GM18867 (cell line): ENCODE results near the gene TSHZ3.

ENCODE experiments used
- ATAC-seq: cut with Tn5 transposase; IDR thresholded peaks from one replicate; pipeline ENCODE4 v1.9.1; 2021; ENCODE audit warnings: mild to moderate bottlenecking, moderate library complexity; ENCODE audit not compliant: unreplicated experiment

TSHZ3 gene

DNA sequence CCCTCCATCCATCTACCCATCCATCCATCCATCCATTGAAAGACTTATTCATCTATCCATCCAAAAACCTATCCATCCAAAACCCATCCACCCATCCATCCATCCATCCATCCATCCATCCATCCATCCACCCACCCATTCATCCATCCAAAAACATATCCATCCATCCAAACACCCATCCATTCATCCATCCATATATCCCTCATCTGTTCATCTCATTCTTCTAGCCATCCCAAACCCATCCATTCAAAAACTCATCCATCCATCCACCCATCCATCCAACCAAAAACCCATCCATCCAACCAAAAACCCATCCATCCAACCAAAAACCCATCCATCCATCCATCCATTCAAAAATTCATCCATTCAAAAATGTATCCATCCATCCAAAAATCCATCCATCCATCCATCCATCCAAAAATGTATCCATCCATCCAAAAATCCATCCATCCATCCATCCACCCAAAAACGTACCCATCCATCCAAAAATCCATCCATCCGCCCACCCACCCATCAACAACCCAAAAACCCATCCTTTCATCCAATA is 56.5 kb downstream of the TSHZ3 start:
- no peak for ATAC-seq

DNA sequence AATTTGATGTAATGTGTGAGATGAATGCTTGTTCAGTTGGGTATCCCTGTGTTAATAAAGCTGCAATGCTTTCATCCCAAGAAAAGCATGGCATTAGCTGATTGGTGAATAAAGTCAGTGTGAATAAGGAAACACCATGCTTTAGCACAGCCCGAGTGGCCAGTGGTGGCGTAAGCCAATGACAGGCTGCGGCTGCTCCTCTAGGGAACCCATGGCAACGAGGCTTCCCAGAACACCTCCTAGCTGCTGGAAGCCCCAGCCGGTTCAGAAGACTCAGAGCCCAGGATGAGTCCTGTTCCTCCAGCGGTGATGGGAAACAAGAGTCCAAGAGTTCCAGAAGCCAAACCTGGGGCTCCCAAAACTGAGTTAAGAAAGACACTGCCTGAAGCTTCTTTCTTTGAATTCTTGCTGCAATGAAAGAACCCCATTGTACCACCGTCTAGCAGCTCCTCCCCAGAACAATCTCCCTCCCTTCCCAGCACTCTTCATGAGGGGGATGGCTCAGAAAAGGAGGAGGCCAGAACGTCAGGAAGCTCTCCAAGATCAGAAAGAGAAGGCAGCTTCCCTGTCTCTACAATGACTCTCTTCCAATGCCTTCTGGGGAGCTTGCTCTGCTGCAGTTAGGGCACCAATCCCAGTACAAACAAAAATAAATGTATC is 58.2 kb downstream of the TSHZ3 start:
- ATAC-seq, result no peak

GRCh38 chr19:31289976-31290375 is 59.3 kb downstream of the TSHZ3 start:
- ATAC-seq, result no peak

DNA sequence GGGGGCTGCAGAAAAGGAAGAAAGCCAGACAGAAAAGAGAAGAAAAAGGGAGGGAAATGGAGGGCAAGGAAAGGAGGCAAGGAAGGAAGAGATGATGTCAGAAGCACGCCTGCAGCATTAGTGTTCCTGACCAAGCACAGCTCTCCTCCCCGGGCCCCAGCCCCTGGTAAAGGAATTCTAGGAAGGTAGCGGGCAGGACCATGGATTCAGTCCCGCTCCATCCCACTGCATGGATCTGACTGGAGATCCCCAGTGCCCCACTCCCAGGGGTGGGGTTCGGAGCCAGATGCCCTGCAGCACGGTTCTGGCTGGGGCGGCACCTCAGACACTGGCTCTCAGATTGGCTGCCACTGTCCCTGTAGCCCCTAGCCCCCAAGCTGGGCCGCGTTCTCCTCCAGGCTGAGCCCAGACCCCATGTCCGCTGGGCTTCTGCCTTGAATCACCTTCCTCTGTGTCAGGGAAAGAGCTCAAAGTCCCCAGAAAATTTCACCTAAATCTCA is 59.8 kb downstream of the TSHZ3 start:
- no peak for ATAC-seq

GRCh38 chr19:31286491-31286890 is 62.7 kb downstream of the TSHZ3 start:
- no peak for ATAC-seq

DNA sequence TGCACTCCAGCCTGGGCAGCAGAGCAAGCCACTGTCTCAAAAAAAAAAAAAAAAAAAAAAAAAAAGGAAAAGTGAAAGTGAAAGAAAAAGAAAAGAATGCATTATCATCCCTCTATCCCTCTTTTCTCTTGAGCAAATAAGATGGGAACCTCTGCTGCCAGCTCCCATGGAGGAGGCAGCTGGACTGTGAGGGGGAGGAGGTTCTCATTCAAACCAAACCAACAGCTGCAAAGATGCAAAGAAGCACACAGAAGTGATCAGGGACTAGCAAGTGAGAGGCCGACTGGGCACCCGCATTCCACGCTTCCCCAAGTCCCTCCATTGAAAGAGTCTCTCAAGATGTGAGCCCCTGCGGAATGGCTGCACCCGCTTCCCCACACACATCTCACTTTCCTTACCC is 63.5 kb downstream of the TSHZ3 start:
- ATAC-seq, result no peak

- ATAC-seq, result no peak
Measured at GRCh38 chr19:31284621-31285020, 64.6 kb downstream of the TSHZ3 start.

GRCh38 chr19:31283701-31284100 is 65.5 kb downstream of the TSHZ3 start:
- ATAC-seq, result no peak

DNA sequence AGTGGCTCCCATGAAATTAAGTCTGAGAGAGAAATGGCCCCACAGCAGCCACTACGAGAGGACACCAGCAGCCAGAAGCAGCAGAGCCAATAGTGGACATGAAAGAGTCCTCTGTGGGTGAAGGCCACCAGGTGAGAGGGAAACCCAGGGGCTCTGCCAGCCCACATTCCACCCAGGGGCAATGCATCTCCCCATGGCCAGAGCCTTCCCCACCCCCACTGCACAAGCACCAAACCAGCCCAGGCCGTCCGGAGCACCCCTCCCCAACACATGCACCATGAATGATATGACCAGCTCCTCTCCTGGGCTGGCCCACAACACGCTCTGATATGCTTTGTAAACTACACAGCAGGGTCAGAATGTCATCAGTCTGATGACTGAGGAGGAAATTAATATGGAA is 66.9 kb downstream of the TSHZ3 start:
- no peak for ATAC-seq

- ATAC-seq, result no peak
Measured at GRCh38 chr19:31280287-31281006, 68.8 kb downstream of the TSHZ3 start.

DNA sequence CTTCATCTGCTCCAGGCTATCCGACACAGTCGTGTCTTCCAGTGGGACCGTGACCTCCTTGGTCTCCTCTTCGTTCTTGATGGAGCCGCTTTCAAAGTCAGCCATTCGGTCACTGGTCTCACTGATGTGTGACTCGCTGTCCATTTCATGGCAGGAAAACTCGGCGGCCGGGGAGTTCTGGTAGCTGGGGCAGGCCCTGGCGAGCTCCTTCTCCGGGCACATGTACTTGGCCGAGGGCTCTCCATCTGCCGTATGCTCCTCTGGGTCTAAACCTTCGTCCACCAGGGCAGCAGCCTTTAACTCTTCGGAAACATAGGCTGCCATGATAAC is 69.8 kb downstream of the TSHZ3 start:
- ATAC-seq, result no peak

DNA sequence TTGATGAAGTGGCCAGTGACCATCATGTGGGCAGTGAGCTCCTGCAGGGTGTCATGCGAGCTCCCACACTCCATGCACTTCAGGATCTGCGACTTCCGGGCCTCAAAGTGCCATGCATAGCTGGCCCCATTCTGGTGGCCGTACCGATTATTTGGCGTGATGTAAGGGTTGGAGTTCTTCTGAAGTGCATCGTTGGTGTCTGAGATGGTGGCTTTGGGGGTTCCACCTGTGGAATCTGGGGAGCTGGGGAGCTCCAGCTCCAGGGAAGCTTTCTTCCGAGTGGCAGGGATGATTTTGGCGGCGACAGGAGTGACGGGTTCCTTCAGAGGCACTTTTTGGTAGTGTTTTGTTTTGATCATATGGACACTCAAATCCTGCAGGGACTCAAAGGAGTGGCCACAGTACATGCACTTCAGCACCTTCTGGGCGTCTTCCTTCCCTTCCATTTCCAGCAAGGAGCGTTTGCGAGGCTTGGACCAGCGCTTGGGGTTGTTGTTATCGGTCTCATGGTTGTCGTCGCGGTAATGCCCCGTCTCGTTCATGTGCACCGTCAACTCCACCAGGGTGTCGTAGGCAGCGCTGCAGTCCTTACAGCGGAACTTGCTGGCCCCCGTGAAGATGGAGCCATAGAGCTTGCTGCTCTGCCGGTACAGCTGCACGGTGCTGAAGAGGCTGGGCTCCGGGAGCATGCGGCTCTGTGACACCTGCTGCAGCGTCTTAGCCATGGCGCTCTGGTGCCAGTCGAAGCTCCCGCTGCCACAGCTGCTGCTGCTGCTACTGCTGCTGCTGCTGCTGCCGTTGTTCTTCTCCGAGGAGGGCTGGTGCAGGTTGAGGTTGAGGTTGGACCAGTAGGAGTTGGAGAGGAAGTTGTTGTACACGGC is 70.4 kb downstream of the TSHZ3 start:
- ATAC-seq, result no peak

GRCh38 chr19:31277516-31277915 is 71.7 kb downstream of the TSHZ3 start:
- no peak for ATAC-seq

GRCh38 chr19:31276831-31277230 is 72.4 kb downstream of the TSHZ3 start:
- ATAC-seq, result no peak

DNA sequence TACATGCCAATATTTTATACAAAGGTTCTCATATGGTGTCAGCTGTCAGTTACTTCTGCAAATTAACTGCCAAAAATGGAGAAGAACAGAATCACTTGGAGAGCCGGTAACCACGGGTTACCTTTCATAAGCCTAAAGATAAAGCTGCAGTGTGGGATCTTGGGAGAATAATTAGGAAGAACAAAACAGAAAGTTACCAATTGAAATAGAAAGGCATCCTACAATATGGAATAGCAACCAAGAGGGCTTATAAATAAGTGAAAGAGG is 74.2 kb downstream of the TSHZ3 start:
- no peak for ATAC-seq

- no peak for ATAC-seq
Measured at GRCh38 chr19:31274251-31275067, 74.8 kb downstream of the TSHZ3 start.

- no peak for ATAC-seq
Measured at GRCh38 chr19:31272583-31273106, 76.6 kb downstream of the TSHZ3 start.

DNA sequence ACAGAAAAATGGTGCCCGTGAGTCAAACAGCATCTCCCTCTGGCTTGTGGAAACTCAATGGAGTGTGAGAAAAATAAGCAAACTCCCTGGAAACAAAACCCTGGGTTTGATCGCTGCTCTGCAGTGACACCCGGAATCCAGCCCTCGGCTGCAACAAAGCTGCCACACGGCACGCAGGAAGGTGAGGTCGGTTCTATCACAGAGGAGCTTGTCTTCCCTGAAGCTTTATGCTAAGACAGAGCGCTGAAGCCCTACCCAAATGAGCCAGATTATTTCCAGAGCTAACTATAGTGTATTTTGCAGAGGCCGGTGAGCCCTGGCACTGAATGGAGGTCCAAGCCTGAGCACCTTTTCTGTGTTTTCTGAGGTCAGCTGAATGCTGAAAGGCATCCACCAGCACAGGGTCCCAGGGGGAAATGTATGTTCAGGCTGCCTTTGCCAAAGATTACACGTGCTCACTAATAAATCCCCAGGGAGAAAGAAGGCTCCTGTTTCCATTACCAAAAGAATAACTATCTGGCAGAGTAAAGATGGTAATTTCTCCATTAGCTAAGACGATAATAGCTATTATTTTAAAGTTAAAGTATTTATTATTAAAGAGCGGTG is 77.8 kb downstream of the TSHZ3 start:
- ATAC-seq, result no peak

DNA sequence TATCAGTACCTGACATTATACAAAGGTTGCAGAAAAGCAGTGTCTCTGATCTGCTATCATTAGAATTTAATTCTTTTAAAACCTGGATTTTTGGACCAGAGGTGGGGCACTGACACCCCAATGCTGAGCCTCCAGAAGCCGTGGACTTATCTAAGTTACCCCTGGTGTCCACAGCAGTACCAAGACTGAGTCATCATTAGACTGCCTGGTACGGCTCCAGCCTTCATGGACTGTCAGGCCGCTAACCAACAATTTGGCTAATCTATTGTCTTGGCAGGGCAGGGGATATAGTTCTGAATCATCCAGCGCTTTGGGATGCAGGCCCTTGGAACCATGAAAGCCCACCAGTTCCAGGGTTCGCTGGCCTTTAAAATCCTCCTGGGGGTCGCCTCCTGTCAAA is 78.3 kb downstream of the TSHZ3 start:
- ATAC-seq, result no peak

DNA sequence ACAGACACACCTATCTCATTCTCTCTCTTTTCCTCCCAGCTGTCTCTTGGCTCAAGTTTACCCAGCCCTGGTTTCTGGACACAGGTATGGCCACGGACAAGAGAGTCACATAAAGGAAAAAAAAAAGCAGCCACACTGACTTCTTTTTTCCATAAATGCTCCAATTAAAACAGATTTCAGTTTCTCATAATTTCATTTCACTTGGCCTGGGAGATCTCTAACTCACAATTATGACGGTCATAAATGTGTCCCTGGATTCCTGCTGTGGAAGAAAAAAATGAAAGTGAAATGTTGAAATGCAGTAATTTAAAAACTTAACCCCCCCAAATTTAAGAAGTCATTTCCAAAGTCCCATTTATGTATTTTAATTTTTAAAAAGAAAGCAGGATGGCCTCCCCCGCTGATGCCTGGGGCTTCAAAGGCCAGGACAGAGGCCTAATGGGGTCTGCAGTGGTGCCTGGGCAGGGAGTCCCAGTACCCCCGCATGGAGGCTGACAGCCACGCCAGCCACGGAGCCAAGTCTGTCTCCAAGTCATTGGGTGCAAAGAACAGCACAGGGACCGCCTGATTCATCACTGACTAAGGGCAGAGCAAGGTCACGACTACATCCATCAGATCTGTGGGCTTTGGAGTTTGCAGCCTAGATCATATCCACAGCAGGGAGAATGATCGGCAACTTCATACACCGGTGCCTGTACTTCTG is 79.7 kb downstream of the TSHZ3 start:
- no peak for ATAC-seq
